PC-9 (cell line): ENCODE measurements around the gene FSTL1. TPM values are rescaled to one million over a fixed set of nuclear protein-coding genes. Genes with fewer than 3 reads are reported as not detected.

Experiments
- BruUV-seq: library from RNA; stranded (reverse); fragments of 400-500 nt; replicated peaks from 2 replicates; lab custom pipeline; 2021; lab: Mats Ljungman, UMichigan
- CTCF ChIA-PET: fragments of 300-600 bp; sonication (Branson Sonifier 250); formaldehyde crosslinking; loops from one replicate; lab custom pipeline; 2022; ENCODE audit warnings: antibody characterized with exemption; lab: Charles Lee
- POLR2A ChIA-PET: fragments of 300-600 bp; sonication (Branson Sonifier 250); formaldehyde crosslinking; loops from one replicate; lab custom pipeline; 2022; ENCODE audit warnings: antibody characterized with exemption; ENCODE audit not compliant: unreplicated experiment; lab: Charles Lee
- DNase-seq, 2 experiments: peaks; one replicate each; pipeline versions ENCODE4 v3.0.0 to v3.0.0-alpha.2; 2015 to 2022; ENCODE audit warnings: mixed read lengths in 1 of 2
- H2AFZ ChIP-seq: fragments of 200-600 bp; sonication (generic); 2 replicates; pipeline ENCODE4 v1.8.1; 2017; ENCODE audit warnings: antibody characterized with exemption
- H3F3A ChIP-seq: fragments of 200-600 bp; sonication (generic); 2 replicates; pipeline ENCODE4 v1.8.1; 2017; ENCODE audit warnings: antibody characterized with exemption, mild to moderate bottlenecking, low read depth; ENCODE audit not compliant: insufficient read depth
- H3K27ac ChIP-seq: fragments of 200-600 bp; sonication (generic); 2 replicates; pipeline ENCODE4 v1.6.1; 2016; ENCODE audit warnings: mixed run types
- H3K27me3 ChIP-seq: fragments of 200-600 bp; sonication (generic); 2 replicates; pipeline ENCODE4 v1.6.1; 2016; ENCODE audit warnings: low read depth, mixed run types; ENCODE audit not compliant: insufficient read depth
- H3K36me3 ChIP-seq: fragments of 200-600 bp; sonication (generic); 2 replicates; pipeline ENCODE4 v1.6.1; 2016; ENCODE audit warnings: low read depth, mixed run types
- H3K4me1 ChIP-seq: fragments of 200-600 bp; sonication (generic); replicated peaks from 2 replicates; pipeline ENCODE4 v1.6.1; 2016; ENCODE audit warnings: mixed run types; ENCODE audit not compliant: insufficient read depth
- H3K4me2 ChIP-seq: fragments of 200-600 bp; sonication (generic); 2 replicates; pipeline ENCODE4 v1.6.1; 2017; ENCODE audit warnings: mixed run types
- H3K4me3 ChIP-seq: fragments of 200-600 bp; sonication (generic); 2 replicates; pipeline ENCODE4 v1.6.1; 2016; ENCODE audit warnings: mixed run types
- H3K79me2 ChIP-seq: fragments of 200-600 bp; sonication (generic); 2 replicates; pipeline ENCODE4 v1.6.1; 2017; ENCODE audit warnings: low read depth, mixed run types
- H3K9me2 ChIP-seq: fragments of 200-600 bp; sonication (generic); 2 replicates; pipeline ENCODE4 v1.8.1; 2017; ENCODE audit warnings: mild to moderate bottlenecking; ENCODE audit not compliant: insufficient read depth
- H3K9me3 ChIP-seq: fragments of 200-600 bp; sonication (generic); 2 replicates; pipeline ENCODE4 v1.8.1; 2016; ENCODE audit warnings: low read depth; ENCODE audit not compliant: insufficient read depth
- H4K20me1 ChIP-seq: fragments of 200-600 bp; sonication (generic); 2 replicates; pipeline ENCODE4 v1.8.1; 2017; ENCODE audit not compliant: insufficient read depth
- CTCF ChIP-seq: fragments of 200-600 bp; sonication (generic); conservative IDR thresholded peaks from 2 replicates; pipeline ENCODE4 v1.6.1; 2017; ENCODE audit warnings: mixed run types, antibody characterized with exemption, mild to moderate bottlenecking, moderate library complexity
- EZH2 ChIP-seq: fragments of 200-600 bp; sonication (generic); IDR thresholded peaks from 2 replicates; pipeline ENCODE4 v1.8.0; 2017; ENCODE audit warnings: antibody characterized with exemption, low read depth
- intact Hi-C: fragments of 100-400 bp; cut with micrococcal nuclease; formaldehyde crosslinking; loops from one replicate; pipeline ENCODE4 v1.10.0; 2022; ENCODE audit not compliant: unreplicated experiment
- total RNA-seq: library from RNA; stranded (reverse); gene quantifications from 2 replicates; pipeline ENCODE4 v1.2.3, GENCODE V29; 2021

The FSTL1 gene
- total RNA-seq, 1 experiment from 2014 or later: 225 TPM

GRCh38 chr3:120402257-120402656 is 48.5 kb downstream of the FSTL1 start:
- no peaks in the 10 kb centered on the region for H3K9me3 ChIP-seq
- H4K20me1 ChIP-seq: no peaks in the 10 kb centered on the region
- no peaks in the 10 kb centered on the region for H3K79me2 ChIP-seq
- TF ChIP-seq EZH2 (no peak), CTCF (no peak)
- H3K4me2 ChIP-seq: no peak overlapping the region
- H3K36me3 ChIP-seq: peaks cover 10% of the 10 kb centered on the region
- H2AFZ ChIP-seq: no peak overlapping the region
- intact Hi-C loops: no loop called here
- no peaks in the 10 kb centered on the region for H3K9me2 ChIP-seq
- no peak overlapping the region for H3K4me3 ChIP-seq
- ChIA-PET POLR2A (no interaction called here), CTCF (no interaction called here)
- BruUV-seq: no TSS peak
- no peaks in the 10 kb centered on the region for H3K27me3 ChIP-seq
- no peak overlapping the region for H3K27ac ChIP-seq
- no peaks in the 10 kb centered on the region for H3K4me1 ChIP-seq
- DNase-seq: no peak
- no peaks in the 10 kb centered on the region for H3F3A ChIP-seq

GRCh38 chr3:120399372-120399771 is 51.4 kb downstream of the FSTL1 start:
- Histone ChIP-seq H3K36me3 (peaks cover 19% of the 10 kb centered on the region), H2AFZ (no peak overlapping the region), H3K79me2 (no peaks in the 10 kb centered on the region), H3K27me3 (no peaks in the 10 kb centered on the region), H3K9me2 (no peaks in the 10 kb centered on the region), H4K20me1 (no peaks in the 10 kb centered on the region), H3K9me3 (no peaks in the 10 kb centered on the region), H3F3A (no peaks in the 10 kb centered on the region), H3K4me3 (no peak overlapping the region), H3K4me1 (no peaks in the 10 kb centered on the region), H3K4me2 (no peak overlapping the region), H3K27ac (no peak overlapping the region)
- DNase-seq: no peak
- no peak for TF ChIP-seq EZH2
- no peak for TF ChIP-seq CTCF
- intact Hi-C loops: no loop called here
- CTCF ChIA-PET: no interaction called here
- no TSS peak for BruUV-seq
- POLR2A ChIA-PET: no interaction called here

GRCh38 chr3:120396469-120396868 is 54.3 kb downstream of the FSTL1 start:
- BruUV-seq: TSS peak; percentile 21
- no peak for DNase-seq
- Histone ChIP-seq H3K27ac (no peak overlapping the region), H3F3A (no peaks in the 10 kb centered on the region), H3K4me3 (no peak overlapping the region), H3K9me2 (no peaks in the 10 kb centered on the region), H3K4me1 (0 out of 2 replicates have a peak, but pooled peaks cover 4% of the 10 kb centered on the region), H3K4me2 (no peak overlapping the region), H3K36me3 (peaks cover 16% of the 10 kb centered on the region), H3K9me3 (no peaks in the 10 kb centered on the region), H2AFZ (no peak overlapping the region), H3K27me3 (no peaks in the 10 kb centered on the region), H4K20me1 (no peaks in the 10 kb centered on the region), H3K79me2 (no peaks in the 10 kb centered on the region)
- ChIA-PET POLR2A (interaction anchor here (0.6 kb wide), 1 partner anchor 148 kb away, joined by 3 read pairs; no protein-coding TSS in a partner anchor), CTCF (no interaction called here)
- intact Hi-C loops: no loop called here
- TF ChIP-seq CTCF: no peak
- no peak for TF ChIP-seq EZH2
